HG02678 (cell line): ENCODE results near the gene RAP1GAP.

Experiments used
- ATAC-seq: cut with Tn5 transposase; IDR thresholded peaks from one replicate; pipeline ENCODE4 v1.9.1; 2021; ENCODE audit warnings: mild to moderate bottlenecking, moderate library complexity; ENCODE audit not compliant: unreplicated experiment

Gene RAP1GAP

GRCh38 chr1:21614419-21615115 is 54.6 kb downstream of the RAP1GAP start:
- no peak for ATAC-seq

- no peak for ATAC-seq
These were observed 55.9 kb downstream of the RAP1GAP start for GRCh38 chr1:21613072-21613867.

- ATAC-seq = no peak
These were observed 57.1 kb downstream of the RAP1GAP start for GRCh38 chr1:21612057-21612456.

GRCh38 chr1:21610989-21611785 is 58.0 kb downstream of the RAP1GAP start:
- no peak for ATAC-seq

- ATAC-seq = no peak
These were observed 59.1 kb downstream of the RAP1GAP start for GRCh38 chr1:21610027-21610426.

GRCh38 chr1:21608798-21609197 is 60.4 kb downstream of the RAP1GAP start:
- no peak for ATAC-seq

GRCh38 chr1:21607549-21608529 is 61.3 kb downstream of the RAP1GAP start:
- ATAC-seq = no peak

GRCh38 chr1:21605964-21606705 is 63.0 kb downstream of the RAP1GAP start:
- no peak for ATAC-seq

GRCh38 chr1:21605012-21605715 is 64.0 kb downstream of the RAP1GAP start:
- no peak for ATAC-seq

GRCh38 chr1:21604208-21604957 is 64.8 kb downstream of the RAP1GAP start:
- ATAC-seq = no peak

GRCh38 chr1:21603177-21604138 is 65.7 kb downstream of the RAP1GAP start:
- ATAC-seq = no peak

- ATAC-seq = no peak
These were observed 67.7 kb downstream of the RAP1GAP start for GRCh38 chr1:21601278-21602048.

- ATAC-seq = no peak
These were observed 69.8 kb downstream of the RAP1GAP start for GRCh38 chr1:21599402-21599801.

GRCh38 chr1:21598904-21599303 is 70.3 kb downstream of the RAP1GAP start:
- ATAC-seq = no peak

- ATAC-seq = no peak
These were observed 70.7 kb downstream of the RAP1GAP start for GRCh38 chr1:21598417-21598816.

- no peak for ATAC-seq
These were observed 71.4 kb downstream of the RAP1GAP start for GRCh38 chr1:21597753-21598152.
